Measurements from ENCODE around the gene ITPR2.
"Not testable (repeated sequence)": the region's sequence is repeated elsewhere in the genome, so short reads cannot be mapped to it uniquely, and the experiment has no call there.

Gene ITPR2

DNA sequence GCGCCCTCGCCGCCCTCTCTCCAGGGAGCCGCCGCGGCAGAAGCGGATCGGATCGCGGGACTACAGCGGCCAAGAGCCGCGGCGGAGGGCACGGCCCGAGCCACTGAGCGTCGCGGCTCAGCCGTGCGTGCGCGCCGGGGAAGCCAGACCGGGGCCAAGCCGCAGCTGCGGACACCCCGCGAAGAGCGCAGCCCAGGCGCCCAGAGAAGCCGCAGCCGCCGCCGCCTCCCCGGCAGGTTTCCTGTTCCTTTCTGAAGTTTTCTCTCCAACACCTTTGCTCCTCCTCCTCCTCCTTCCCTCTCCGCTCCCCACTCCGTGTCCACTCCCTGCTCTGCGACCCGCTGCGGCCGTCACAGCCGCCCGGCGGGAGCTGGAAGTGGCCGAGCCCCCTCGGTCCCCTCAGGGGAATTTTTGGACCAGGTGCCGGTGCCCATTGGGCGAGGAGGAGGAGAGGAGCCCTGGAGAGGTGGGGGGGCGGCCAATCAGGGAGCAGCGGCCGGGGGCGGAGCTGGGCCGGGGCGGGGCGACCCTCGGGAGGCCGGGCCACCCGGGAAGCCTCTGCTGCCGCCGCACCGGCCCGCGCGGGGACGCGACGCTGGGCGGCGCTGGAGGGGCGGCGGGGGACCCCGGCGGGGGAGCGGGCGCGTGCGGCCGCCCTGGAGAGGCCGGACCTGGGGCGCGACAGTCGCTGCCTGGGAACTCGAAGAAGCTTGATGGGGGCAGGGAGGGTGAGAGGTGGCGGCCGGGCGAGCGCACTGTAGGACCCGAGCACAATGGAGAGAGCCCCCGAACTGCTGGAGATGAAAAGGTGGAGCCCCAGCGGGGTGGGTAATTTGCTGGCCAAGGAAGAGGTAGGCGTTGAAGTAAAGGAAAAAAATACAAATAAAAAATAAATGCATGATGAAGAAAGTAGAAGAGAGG, at the start of gene ITPR2:
Gene ITPR2 (minus strand): TSS at position 373 of the 921 bp plus-strand sequence. CDS start 413 bp downstream, outside the sequence.
- DNase-seq: peak; percentile 95

DNA sequence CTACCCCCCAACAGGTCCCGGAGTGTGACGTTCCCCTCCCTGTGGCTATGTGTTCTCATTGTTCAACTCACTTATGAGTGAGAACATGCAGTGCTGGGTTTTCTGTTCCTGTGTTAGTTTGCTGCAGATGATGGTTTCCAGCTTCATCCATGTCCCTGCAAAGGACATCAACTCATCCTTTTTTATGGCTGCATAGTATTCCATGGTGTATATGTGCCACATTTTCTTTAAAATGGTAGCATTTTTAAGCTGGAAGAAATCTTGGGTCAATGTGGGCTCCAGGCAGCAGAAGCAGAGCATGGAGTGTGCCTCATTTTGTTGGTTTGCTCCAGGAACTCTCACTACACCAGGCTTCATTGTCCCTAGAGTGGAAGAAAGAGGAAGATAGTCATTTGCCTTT, 47.6 kb upstream of the ITPR2 start:
- no peak for DNase-seq

DNA sequence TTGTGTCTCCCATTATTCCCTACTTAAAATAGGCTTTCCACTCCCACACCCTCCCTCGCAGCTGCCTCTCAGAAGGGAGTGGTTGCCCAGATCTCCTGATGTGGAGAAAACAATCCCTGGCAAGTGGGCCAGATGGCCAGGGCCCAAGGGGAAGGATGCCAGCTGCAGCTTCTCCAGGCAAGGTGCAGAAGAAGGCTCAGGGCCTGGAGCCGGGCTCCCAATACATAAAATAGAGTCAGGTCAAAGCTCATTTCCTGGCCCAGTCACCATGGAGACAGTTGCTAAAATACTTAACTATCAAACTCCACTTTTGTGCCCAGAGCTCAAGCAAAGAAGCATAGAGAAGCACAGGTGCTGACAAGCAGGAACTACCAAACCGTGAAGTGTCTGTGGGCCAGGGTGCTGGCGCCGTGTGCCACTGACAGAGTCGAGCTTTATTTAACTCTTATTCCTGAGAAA, 45.7 kb upstream of the ITPR2 start:
- DNase-seq: peak; percentile 81

DNA sequence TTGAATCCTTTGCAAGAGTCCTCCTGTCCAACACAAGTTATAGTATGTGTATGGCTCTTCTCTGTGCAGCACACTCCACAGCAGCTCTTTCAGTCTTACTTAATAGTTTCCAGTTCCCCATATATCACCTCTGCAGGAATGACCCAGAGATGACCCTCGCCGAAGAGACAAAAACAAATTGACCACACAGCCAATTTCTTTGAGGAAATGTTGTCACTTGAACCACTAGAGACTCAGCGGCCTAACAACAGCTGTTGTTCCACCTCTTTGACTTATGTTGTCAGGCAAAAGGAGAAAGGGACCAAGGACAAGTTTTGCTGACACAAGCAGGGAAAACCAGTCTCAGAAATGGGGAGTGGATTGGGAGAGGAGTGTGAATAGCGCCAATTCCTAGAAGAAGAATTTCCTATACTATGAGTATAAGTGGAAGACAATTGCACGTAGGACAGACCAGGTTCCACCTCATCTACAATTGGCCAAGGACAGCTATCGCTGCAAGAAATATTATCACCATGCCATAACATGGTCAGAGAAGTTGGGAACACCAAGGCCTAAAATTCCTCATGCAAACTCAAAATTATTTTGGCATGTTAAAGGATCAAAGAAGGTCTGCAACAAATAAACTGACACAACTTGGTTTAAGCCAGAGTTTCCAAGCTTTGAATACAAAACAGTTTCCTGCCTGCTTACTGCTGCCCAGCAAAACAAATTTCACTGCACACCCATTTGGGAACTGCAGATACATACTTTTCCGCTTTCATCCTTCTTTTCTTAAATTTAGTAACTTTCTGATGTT, 41.7 kb upstream of the ITPR2 start:
- peak; percentile 77 for DNase-seq

DNA sequence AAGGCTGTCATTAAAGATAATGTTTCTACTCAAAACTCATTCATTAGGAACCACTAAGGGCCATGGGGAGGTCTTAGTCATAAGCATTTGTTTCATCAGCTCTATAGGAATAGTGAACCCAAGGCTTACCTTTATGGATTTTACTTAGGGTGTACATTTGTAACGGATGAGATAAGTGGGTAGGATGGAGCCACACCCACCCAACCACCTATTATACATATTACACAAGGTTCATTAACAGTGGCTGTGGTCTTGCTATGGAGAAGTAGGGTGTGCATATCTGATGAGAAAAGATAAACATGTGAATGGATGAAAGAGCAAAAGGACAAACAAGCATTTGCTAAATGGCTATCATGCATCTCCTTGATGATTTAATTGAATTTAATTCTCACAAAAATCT, 39.6 kb upstream of the ITPR2 start:
- DNase-seq: no peak

DNA sequence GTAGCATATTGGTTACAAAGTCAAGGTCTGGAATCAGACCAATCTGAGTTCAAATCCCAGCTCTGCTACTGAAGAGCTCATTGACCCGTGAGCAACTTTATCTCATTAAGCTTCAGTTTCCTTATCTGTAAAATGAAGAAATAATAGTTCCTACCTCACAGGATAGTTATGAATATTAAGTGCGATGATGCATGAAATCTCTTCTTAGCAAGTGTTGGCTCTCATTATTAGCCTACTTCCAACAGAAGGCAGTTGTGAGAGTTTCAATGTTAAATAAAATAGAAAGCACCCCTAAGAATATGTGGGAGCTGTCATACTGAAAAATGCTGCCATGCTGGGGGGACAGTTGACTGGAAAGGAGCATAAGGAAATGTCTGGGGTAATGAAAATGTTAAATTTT, 39.0 kb upstream of the ITPR2 start:
- DNase-seq: no peak

- peak; percentile 85 for DNase-seq
Measured at GRCh38 chr12:26870491-26871419, 37.8 kb upstream of the ITPR2 start.

DNA sequence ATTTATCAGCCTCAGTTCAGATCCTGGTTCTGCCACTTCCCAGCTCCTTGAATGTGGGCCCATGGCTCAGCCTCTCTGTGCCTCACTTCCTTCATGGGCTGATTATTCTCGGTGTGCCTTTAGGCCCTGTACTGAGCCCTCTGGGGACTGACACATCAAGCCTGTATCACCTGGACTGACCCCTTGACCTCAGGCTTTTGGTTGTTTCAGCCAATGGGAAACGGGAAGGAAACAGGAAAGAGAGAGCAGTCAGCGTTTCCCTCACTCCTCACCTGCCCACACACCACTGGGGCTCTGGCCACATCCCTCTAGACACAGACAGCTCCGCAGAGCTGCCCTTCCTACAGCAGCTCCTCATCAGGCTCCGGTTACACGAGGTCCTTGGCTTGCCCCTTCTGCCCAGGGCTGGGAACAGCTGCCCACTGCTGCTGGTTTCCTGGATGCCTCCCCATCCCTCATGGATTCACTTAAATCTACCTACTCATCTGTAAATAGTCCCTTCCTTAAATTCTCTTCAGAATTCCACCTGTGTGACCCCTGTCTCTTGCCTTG, 37.0 kb upstream of the ITPR2 start:
- no peak for DNase-seq

GRCh38 chr12:26869104-26869494, 36.1 kb upstream of the ITPR2 start:
- DNase-seq: no peak

DNA sequence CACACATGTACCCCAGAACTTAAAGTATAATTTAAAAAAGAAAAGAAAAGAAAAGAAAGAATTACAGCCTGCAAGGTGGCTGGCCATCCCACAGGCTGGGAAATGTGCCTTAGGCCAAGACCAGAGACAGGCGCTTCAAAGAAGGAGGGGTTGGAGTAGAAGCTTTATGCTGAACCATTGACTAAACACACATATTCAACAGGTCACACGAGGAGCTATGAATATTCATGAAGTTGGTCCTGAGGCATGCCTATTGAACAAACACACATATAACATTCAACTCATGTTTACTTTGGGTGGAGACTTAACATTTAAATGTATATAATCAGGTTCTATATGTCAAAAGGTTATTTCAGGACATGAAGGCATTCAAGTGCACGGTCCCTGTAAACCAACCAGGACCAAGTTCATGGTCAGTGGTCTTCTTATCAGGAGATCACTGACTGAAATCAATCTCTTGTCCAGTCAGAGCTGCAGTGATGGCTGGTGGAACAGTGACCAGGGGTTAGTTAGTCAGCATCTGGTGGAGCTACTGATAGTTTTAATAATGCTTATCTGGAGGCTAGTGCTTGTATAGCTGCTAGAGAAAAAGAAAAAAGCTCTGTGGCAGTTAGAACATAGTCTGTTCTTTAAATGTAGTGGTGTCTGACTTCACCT, 35.6 kb upstream of the ITPR2 start:
- DNase-seq: no peak

DNA sequence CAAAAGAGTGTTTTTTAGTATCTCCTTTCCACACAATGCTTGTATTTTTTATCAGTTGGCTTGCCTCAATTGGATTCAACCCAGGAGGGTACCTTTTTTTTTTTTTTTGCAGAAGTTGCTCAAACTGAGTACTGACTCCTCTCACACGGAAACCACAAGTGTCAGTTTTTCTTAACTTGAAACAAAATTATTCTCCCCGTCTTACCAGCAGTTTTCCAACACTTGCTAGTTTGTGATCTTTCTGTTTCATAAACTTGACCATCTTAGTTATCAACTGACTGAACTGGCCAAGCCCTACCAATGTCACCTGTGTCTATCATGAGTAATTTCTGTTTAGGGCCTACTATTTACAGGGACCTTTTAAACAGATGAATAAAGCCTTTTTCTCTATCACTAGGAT, 34.1 kb upstream of the ITPR2 start:
- peak; percentile 50 for DNase-seq

DNA sequence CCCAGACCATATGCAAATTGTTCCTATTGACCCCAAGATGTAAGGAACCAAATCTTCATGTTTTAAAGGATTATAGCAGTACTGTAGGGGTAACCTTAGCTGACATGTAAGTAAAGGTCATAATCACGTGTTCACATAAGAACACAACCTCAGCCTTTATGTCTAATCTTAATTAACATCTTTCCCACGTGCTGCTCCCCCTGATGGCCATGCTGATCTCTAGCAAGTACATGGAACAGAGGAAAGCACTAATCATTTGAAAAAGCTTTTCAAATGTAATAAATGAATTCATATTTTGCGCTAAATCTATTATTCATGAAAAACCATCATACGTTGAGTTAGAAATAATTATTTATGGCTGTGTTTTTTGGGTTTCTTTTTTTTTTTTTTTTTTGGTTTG, 30.5 kb upstream of the ITPR2 start:
- DNase-seq: peak; percentile 26

- DNase-seq: not testable (repeated sequence)
Measured at GRCh38 chr12:26862787-26863186, 29.8 kb upstream of the ITPR2 start.

- DNase-seq: no peak
Measured at GRCh38 chr12:26861690-26862089, 28.7 kb upstream of the ITPR2 start.

DNA sequence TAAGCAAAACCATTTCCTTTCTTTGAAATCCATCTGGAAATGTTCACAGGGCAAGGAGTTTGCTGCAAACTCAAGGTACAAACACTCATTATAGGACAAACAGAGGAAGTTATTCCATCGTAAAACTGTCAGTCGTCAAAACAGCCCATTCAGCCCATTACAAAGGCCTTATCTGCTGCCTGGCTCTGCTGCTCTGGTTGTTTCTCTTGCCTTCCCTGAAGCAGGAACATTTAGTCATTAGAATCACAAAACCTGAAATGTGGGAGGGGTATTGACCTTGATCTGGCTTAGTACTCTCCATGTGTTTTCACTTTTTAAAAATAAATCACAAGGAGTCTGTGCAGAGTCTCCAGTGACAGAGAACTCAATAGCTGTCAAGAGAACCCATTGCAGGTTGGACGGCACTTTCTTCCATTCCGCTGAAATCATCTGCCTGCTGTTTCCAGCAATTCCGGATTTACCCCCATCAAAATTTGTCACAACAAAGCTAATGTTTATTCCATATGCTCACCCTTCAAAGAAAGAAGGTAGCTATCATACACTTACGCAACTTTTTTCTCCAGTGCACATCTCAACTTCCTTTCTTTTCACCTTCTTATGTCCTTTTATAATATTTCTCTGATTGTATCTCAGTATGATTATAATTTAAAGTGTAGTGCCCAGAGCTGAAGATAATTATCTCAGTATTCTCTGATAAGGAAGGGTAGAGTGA, 24.6 kb upstream of the ITPR2 start:
- no peak for DNase-seq

DNA sequence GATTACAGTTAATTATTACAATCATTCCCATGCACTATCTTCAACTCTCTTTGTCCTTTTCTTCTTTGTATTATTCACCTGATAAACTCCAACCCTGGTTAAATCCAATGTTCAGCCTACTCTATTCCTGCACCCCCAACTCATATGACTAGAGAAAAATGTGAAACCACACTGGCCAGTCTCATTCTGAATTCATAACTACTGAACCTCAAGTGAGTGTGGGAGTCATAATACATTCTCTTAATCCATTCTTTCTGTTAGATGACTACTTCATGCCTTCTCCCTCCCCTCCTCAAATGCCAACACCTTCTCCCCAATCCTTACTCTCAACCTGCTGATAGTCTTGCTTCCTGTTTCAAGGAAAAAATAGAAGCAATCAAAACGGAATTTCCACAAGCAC, 22.3 kb upstream of the ITPR2 start:
- no peak for DNase-seq

GRCh38 chr12:26854031-26854390, 21.0 kb upstream of the ITPR2 start:
- DNase-seq: no peak

DNA sequence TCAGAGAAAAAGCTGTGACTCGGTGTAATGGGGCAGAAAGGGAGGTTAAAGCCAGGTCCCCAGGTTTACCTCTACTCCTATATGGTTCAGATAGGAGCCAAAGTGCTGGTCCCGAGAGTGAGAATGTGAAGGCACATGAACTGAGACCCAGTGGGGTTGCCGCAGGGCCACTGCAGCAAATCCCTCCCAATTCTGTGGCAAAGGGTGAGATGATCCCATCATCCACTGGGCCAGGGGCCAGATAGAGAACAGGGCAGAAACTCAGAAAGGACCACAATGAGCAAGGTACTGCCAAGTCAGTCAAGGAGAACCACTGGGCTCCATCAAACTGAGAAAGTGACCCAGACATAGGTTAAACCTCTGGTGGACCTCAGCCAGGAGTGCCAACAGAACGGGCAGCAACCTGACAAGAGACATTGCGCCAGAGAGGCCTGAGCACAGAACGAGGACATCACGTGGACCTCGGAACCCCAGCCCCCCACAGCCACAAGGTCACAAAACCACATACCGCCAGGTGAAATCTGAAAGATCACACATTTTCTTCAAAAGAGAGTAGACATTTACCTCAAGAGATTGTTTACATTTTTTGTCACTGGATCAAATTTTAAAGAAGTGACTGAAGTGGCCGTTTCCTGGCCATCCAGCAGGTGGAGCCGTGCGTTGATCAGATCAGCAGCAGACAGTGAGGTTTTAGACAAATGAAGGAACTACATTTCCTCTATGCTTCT, 20.5 kb upstream of the ITPR2 start:
- DNase-seq: peak; percentile 73

DNA sequence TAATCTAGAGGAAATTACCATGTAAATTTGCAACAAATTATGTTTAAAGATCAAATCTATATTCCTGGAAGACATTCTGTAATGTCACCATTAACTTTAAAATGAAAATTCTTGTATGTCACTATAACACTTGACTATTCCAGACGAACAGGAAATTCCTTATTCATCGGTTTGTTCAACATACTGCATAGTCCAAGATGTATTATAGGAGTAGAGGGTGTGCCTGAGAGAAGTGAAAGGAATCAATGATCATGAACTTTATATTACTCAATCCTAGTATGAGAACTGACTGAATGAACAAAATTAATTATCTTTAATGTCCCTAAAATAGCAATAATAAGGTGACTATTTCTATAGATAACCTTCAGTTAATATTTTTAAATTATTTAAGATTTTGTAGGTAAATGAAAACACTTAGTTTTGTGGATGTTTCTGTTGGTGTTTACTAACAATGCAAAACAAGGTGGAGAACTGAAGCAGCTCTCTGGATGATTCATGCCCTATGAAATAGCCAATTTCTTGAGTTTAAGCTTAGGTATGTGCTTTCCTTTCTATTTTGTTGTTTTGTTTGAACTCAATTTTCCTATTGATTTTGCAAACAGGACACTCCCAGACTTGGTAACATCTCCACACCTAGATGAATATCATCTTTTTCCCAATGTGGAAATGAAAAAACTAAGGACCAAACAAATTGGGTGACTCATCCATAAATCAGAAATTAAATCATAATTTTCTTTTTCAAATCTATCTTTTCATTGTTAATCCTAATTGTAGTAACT, 18.2 kb upstream of the ITPR2 start:
- no peak for DNase-seq
